HG02571 (cell line): Measurements from ENCODE around the gene WFDC5.

Source experiments
- ATAC-seq: cut with Tn5 transposase; IDR thresholded peaks from one replicate; pipeline ENCODE4 v1.9.1; 2021; ENCODE audit warnings: mild to moderate bottlenecking, moderate library complexity; ENCODE audit not compliant: unreplicated experiment

The WFDC5 gene

GRCh38 chr20:45115829-45116228 is 855 bp upstream of the WFDC5 start:
- ATAC-seq: no peak

- no peak for ATAC-seq
These were observed 406 bp upstream of the WFDC5 start for GRCh38 chr20:45115386-45115774.

DNA sequence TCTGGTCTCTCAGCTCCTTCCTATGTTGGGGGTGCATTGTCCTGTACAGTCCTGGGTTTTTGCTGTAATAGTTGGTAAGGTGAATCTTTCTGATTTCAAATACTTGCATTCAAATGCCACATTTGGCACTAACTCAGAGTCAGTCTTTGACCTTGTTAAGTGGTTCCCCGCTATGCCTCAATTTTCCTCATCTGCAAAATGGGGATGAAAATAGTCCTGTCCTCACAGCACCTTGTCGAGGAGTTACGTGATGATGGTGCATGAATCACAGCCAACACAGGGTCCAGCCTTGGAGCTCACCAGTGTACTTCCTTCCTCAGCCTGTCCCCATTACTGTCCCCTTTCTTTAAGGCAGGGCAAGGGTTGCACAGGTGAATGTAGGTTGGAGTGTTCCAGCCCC is 1.1 kb downstream of the WFDC5 start:
- no peak for ATAC-seq

DNA sequence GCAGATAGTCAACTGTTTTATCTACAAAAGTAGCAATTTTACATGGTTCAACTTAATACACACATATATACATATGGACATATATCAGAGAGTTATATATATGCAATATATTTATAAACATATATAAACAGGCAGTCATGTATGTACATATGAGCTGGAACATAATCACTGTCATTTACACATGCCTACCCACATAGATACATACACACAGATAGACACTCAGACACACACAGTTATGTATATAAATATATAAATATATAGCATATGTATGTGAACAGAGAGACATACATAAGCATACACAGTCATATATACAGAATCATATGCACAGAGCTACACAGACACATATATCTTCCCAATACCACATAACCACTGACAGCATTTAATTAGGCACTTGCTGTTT is 2.2 kb downstream of the WFDC5 start:
- no peak for ATAC-seq

- no peak for ATAC-seq
These were observed 3.0 kb downstream of the WFDC5 start for GRCh38 chr20:45111799-45112471.

DNA sequence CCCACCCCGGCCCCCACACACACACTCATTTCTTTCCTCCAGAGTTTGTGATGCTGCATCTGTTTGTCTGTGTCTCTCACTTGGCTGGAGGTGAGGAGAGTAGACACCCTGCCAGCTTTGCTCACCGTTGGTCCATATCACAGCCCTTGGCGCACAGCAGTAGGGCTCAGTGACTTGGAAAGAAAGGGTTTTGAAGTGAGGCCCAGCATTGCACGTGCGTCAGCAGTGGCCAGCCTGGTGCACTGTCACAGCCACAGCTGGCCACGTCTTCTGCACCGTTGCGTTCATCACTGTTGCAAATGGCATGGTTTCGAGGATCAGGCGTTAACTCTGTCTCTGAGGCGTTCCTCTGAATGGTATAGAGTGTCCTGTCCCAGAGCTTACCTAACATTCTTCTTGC is 3.7 kb downstream of the WFDC5 start:
- ATAC-seq: no peak

- no peak for ATAC-seq
These were observed 4.7 kb downstream of the WFDC5 start for GRCh38 chr20:45110301-45110700.

DNA sequence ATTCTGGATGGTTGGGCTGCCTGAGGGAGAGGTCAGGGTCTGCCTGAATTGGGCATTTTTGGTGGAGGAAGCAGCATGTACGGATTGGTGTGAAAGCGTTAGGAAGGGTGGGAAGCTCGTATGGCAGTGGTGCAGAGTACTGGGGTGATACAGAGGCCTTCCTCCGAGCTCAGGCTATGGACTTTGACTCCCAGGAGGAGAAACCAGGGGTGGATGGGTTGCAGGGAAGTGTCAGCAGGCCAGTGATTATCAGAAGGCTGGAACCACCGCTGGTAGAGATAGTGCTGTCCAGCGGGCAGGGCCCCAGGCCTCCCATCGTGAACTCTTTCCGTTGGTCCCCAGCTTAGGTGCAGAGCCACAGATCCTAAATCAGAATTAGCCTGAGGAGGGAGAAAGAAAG is 5.3 kb downstream of the WFDC5 start:
- no peak for ATAC-seq

GRCh38 chr20:45105317-45105716 is 9.7 kb downstream of the WFDC5 start:
- ATAC-seq: no peak

- no peak for ATAC-seq
These were observed 10.2 kb downstream of the WFDC5 start for GRCh38 chr20:45104786-45105185.

- ATAC-seq: no peak
These were observed 11.9 kb downstream of the WFDC5 start for GRCh38 chr20:45103072-45103471.

- no peak for ATAC-seq
These were observed 13.6 kb downstream of the WFDC5 start for GRCh38 chr20:45101333-45101850.

DNA sequence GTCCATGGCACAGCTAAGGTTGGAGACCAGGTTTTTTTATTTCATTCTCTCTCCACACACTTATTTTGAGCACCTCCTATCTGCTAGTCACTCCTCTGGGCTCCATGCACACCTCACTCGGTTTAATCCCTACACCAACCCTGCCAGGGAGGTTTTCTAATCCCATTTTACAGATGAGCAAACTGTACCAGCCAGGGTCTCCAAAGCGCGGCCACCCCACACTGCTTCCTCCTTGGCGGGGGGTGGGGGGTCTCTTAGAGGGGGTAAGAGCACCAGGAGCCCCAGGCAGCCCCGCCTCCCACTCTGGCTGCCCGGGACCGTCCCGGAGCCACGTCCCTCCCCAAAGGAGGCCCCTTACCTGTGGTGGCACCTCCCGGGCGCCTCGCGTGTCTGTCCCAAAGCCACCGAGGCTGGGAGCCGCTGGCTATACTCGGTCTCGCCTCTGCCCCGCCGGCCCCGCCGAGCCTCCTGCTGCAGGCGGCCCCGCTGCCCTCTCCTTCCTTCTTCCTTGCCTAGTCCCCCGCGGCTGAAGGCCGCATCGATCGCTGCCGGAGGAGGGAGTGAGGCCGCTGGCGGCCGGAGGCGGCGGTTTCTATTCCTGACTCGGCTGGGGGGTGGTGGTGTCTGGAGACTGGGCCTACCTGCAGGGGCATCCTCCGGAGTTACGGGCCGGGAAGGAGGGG is 14.3 kb downstream of the WFDC5 start, which contains the start of gene KCNS1:
KCNS1 (minus strand) TSS at position 565 of the 683 bp plus-strand sequence. CDS start 1,891 bp downstream, outside the sequence.
- ATAC-seq: no peak

- no peak for ATAC-seq
These were observed 16.7 kb downstream of the WFDC5 start for GRCh38 chr20:45098103-45098773.

DNA sequence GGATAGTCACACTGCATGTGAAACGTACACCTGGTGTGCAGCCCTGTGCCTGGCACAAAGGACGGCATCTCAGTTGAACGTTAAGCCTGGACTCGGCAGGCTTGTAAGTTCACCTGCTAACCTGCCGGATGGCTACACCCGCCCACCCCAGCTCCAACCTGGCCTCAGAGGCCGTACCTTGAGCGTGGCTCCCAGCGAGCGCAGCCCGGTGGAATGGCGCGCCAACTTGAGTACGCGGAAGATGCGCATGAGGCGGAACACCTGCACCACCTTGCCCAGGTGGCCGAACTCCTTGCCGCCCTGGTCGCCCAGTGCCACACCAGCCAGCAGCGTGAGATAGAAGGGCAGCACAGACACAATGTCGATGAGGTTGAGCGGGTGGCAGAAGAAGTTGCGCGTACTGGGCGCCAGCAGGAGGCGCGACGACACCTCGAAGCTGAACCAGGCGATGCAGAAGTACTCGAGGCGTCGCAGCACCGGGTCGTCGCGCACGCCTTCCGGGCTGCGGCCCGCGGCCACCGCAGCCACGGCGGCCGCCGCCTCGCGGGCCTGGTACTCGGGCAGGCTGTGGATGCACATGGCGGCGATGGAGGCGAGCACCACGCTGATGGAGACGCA is 17.4 kb downstream of the WFDC5 start:
- ATAC-seq: no peak

DNA sequence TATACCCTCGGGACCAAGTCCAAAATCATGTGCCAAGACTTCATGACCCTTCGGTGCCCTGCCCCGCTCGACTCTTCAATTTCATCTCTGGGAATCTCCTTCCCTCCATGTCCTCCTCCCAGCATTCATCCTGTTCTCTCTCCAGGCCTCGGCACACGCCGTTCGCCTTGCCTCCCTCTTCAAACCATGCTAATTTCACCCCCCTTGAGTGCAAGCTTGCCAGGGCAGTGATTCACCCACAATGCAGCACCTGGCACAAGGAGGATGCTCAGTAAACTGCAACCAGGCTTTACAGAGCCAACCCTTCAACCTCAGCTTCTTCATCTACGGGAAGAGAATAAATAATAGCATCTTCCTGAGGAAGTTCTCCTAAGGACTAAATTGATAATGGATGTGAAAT is 18.2 kb downstream of the WFDC5 start:
- ATAC-seq: no peak

- ATAC-seq: no peak
These were observed 19.2 kb downstream of the WFDC5 start for GRCh38 chr20:45095805-45096238.

- no peak for ATAC-seq
These were observed 20.0 kb downstream of the WFDC5 start for GRCh38 chr20:45094864-45095574.

- no peak for ATAC-seq
These were observed 20.8 kb downstream of the WFDC5 start for GRCh38 chr20:45094201-45094600.

DNA sequence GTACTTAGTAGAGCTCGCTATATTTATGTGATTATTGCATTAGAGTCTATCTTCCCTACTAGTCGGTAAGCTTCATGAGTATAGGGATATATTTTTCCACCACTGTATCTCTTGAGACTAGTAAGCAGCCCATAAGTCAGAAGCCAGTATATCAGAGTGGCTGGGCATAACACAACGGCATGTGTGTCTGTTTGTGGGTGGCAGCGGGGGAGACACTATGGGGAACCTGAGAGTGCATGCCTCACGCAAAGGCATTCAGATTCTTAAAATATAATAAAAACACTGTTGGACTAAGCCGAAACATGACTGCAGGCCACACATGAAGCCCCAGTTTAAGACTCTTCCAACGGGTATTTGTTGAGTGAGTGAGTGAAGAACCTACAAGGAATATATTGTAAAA is 22.1 kb downstream of the WFDC5 start:
- ATAC-seq: no peak

GRCh38 chr20:45091366-45091765 is 23.6 kb downstream of the WFDC5 start:
- ATAC-seq: no peak
